NCI-H1694 treated with DMSO at 0.1 percent for 48 hours (cell line): ENCODE data around the gene SUPT5H.
A peak's percentile ranks its signal among the peaks of the same experiment; 100 is the strongest.
"Not testable (repeated sequence)": the region's sequence is repeated elsewhere in the genome, so short reads cannot be mapped to it uniquely, and the experiment has no call there.

Source experiments
- DNase-seq: peaks from one replicate; lab custom pipeline; 2025; lab: John Stamatoyannopoulos, UW

SUPT5H gene

DNA sequence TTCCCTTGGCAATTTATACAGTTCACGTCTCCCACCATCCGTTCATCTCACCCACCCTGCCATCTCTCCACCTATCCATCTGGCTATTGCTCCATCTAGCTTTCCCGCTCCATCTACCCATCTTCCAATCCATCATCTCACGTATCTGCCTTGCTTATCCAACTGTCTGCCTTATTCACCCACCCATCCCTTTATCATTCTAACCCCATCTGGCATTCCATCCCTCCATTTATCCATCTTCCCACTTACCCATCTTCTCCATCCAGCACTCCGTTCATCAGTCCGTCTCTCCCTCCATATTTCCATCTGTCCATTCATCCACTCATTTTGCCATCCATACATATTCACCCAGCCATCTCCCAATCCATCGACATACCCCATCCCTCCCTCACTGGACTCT is 19.6 kb upstream of the SUPT5H start:
- no peak for DNase-seq

DNA sequence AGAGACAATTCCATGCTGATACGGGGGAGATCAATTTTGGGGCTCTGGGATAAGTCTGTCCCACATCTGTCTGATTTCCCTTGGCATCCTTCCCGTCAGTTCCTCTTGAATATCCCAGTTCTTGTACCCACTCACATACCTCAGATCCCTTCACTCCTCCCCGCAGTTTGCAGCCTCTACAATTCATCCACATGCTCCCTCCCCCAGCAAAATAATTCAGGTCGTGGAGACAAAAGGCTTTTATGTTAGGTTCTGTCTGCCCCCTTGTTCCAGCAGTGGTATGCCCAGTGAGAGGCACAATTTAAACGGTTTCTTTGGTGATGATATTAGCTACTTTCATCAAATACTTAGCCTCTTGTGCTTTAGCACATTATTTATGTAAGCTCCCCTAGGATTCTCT is 19.2 kb upstream of the SUPT5H start:
- DNase-seq, result no peak

GRCh38 chr19:39427707-39428106 is 17.7 kb upstream of the SUPT5H start:
- no peak for DNase-seq

- DNase-seq, result no peak
Measured at GRCh38 chr19:39428283-39429112, 16.9 kb upstream of the SUPT5H start.

DNA sequence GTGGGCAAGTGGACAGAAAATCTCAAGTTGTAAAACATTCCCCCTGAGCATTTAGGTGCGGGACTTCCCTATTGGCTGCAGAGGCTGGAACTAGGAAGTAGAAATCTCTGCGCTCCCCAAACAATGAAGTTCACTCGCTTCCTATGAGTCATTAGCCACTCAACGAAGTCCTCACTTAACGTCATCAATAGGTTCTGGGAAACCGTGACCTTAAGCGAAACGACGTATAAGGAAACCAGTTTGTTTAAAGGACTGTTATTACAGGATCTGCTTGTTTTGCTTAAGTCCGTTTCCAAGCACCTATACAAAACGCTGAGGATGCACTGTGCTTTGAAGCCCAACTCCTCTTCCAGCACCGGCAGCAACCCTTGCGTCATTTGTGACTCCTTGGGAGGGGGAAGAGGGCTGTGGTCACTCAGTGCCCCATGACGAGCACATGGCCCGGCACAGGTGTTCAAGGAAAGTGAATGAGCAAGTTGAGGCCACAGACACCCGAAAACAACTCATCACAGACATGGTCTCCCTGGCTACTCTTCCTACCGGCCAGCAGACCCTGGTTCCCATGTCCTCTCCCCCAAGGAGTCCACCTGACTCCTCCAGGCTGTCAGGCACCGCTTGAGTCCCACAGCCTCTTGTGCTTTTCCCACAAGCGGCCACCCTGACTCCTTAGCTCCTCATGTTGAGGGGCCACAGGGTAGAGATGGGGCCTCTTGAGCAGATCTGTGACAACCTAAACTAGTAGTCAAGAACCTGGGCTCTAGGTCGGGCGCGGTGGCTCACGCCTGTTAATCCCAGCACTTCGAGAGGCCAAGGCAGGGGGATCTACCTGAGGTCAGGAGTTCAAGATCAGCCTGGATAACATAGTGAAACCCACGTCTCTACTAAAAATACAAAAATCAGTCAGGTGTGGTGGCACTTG is 14.4 kb upstream of the SUPT5H start:
- DNase-seq, result no peak

- DNase-seq, result no peak
Measured at GRCh38 chr19:39432677-39433025, 12.7 kb upstream of the SUPT5H start.

GRCh38 chr19:39433480-39434079 is 11.8 kb upstream of the SUPT5H start:
- no peak for DNase-seq

DNA sequence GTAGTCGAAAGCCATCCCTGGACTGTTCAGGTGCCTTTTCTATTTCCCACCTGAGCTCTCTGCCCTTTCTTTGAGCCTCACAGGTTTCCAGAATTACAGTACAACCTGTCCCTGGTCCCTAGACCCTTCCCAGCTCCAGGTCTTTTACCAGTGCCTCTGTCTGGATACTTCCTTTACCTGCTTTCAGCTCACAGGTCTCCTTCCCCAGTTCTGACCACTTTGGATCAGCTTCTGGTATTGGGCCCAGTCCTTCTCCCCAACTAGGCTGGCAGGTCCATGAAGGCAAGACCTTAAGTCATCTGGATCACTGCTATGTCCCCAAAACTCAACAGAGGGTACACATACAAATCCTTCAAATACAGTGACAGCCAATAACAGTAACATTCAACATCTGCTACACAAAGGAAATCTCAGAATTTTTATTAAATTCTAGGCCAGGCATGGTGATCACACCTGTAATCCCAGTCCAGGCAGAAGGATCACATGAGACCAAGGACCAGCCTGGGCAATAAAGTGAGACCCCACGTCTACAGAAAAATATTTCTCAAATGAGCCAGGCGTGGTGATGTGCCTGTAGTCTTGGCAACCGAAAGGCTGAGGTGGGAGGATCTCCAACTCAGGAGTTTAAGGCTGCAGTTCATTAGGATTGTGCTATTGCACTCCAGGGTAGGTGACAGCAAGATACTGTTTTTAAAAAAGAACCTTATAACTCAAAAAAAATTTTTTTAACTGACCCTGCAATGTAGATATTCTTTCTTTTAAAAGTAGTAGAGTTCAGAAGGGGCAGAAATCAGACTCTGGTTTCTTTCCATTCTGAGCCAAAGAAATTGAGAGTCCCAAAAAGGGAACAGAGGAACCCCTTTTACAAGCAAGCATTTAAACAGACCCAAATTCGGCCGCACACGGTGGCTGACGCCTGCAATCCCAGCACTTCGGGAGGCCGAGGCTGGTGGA is 11.0 kb upstream of the SUPT5H start:
- DNase-seq, result no peak

DNA sequence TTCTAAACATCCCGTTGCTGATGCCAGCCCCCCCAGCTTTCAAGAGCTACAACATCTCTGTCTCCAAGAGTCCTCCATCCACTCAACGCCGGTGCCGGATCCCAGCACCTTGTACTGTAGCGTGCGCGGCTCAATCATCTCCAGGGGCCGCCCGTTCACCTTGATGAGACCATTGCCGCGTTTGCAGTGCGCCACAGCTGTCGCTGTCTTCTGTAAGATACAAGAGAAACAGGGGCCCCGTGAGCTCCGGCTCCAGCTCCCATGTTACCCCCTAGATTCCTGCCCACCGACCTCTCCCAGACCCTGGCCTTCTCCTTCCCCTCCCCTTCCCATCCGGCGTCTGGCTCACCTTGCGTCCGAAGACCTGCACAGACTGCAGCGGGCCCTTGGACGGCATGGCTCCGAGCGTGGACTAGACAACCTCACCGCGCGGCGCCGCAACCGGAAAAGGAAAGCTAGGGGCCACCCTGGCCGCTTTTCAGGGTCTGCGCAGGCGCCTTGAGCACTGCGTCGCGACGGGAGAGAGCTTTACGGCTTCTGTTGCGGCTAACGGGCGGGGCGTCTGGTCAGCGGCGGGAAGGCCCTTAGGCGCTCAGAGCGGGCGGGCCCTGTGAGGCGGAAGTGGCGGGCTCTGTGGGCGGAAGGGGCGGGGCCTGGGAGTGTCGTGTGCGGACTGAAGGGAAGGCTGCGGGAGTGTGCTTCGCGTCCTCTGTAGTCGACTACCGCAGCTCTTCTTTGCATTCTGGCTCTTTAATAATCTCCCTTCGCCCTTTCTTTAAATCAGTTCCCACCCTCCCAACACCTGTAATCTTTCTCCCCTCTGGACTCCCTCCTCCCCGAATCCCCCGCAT is 9.7 kb upstream of the SUPT5H start, which contains the start of gene RPS16:
Gene RPS16, minus strand, starts transcription at position 451 of the 851 bp plus-strand sequence. Its CDS starts 54 bp downstream, at position 397.
- DNase-seq, result peak; percentile 97

GRCh38 chr19:39436350-39436716 is 9.0 kb upstream of the SUPT5H start:
- no peak for DNase-seq

DNA sequence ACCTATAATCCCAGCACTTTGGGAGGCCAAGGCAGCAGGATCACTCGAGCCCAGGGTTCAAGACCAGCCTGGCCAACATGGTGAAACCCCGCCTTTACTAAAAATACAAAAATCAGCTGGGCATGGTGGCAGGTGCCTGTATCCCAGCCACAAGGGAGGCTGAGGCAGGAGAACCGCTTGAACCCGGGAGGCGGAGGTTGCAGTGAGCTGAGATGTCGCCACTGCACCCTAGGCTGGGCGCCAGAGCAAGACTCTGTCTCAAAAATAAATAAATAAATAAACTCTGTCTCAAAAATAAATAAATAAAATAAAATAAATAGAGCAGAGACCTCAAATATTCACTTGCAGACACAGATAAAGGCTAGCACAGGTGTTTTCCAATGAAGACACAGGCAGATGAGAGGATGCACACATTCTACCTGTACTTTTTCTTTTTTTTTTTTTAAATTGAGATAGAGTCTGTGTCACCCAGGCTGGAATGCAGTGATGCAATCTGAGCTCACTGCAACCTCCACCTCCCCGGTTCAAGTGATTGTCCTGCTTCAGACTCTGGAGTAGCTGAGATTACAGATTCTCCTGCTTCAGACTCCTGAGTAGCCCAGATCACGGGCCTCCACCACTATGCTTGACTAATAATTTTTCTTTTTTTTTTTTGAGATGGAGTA is 7.0 kb upstream of the SUPT5H start:
- DNase-seq, result no peak

- DNase-seq, result no peak
Measured at GRCh38 chr19:39444598-39445195, 685 bp upstream of the SUPT5H start.

GRCh38 chr19:39446365-39447084 is 1.1 kb downstream of the SUPT5H start:
- DNase-seq, result no peak

- DNase-seq, result no peak
Measured at GRCh38 chr19:39448271-39448670, 2.9 kb downstream of the SUPT5H start.

DNA sequence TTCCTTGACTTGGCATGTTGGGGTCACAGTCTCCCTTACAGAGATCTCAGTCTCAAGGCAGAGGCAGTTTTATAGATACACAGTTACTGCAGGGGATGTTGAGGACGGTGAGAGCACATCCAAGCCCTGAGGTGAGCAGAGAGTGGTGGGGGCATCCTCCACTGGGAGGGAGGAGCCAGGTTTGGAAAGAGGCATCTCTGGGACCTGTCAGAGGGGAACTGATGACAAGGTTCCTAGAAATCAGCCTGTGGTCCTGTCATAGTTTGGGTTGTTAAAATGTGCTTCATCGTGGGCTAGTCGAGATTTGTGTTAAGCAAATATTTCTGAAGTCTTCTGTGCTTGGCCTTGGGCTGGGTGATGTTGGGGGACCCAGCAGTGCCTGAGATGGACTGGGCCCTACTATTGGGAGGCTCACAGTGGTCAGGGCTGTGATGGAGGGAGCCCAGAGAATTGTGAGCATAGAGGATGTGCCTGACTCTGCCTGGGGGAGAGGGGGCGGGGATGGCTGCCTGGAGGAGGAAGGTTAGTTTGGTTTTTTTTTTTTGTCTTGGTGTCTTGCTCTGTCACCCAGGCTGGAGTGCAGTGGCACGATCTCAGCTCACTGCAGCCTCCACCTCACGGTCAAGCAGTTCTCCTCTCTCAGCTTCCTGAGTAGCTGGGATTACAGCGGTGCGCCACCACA is 3.9 kb downstream of the SUPT5H start:
- DNase-seq, result no peak

GRCh38 chr19:39451257-39451656 is 5.9 kb downstream of the SUPT5H start:
- not testable (repeated sequence) for DNase-seq

GRCh38 chr19:39463403-39463802 is 18.0 kb downstream of the SUPT5H start:
- no peak for DNase-seq
